SKM-1 (cell line): Measurements from ENCODE around the gene POLL.

ENCODE experiments used
- DNase-seq: peaks from one replicate; lab custom pipeline; 2025; ENCODE audit not compliant: unreplicated experiment; lab: John Stamatoyannopoulos, UW

The POLL gene

DNA sequence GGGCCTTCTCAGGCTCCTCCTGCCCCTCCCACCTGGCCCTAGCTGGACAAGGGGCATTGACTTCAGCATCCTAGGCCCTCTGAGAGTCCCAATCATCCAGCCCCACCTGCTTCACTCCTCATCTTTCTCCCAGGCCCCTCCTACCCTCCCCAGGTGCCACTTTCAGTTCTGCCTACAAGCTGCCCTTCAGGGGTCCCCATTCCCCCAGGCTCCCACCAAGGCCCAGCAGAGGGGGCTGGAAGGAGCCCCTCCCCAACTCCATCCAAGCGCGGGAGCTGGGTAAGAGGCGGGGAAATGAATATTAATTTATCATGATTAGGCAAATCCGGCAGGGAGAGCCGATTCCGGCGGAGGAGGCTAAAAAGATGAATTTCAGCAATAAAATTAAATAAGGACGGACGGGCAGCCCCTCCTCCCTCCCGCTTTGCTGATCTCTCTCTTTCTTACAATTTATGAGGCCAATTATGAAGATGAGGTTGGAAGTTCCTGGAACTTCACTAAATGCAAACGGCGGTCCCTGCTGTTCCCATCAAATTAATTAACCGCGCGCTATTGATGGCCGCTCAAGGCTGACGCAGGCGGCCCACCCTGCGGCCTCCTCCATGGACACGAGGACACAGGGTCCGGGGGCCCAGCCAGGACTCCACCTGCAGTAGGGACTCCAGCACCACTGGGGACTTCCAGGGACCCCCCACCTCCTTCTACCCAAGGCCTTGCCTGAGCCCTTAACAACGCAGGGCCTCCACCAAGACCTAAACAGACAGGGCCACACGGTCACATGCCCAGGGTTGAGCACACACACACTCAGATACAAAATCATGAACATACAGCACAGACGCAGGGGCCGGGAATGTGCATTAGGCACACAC lies 13.9 kb downstream of the POLL start:
- no peak for DNase-seq

DNA sequence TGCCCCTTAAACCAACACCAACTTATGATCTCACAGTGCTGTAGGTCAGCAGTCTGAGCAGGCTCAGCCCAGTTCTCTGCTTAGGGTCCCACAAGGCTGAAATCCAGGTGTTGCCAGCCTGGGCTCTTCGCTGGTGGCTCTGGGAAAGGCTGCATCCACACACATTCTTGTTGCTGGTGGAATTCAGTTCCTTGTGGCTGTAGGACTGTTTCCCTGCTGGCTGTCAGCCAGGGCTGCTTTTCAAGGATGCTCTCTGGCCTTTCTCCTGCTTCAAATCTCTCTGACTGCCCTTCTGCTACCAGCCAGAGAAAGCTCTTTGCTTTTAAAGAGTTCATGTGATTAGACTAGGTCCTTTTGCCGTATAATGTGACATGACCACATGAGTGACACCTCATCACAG lies 15.3 kb downstream of the POLL start:
- no peak for DNase-seq

- DNase-seq: no peak
Observed at GRCh38 chr10:101572126-101572525, 15.9 kb downstream of the POLL start.

- no peak for DNase-seq
Observed at GRCh38 chr10:101571271-101571925, 16.7 kb downstream of the POLL start.

- DNase-seq: peak; percentile 65
Observed at GRCh38 chr10:101570428-101571270, 17.4 kb downstream of the POLL start.

GRCh38 chr10:101569622-101570427 lies 18.2 kb downstream of the POLL start:
- peak; percentile 65 for DNase-seq

- DNase-seq: no peak
Observed at GRCh38 chr10:101569323-101569621, 18.8 kb downstream of the POLL start.

GRCh38 chr10:101568054-101568745 lies 19.9 kb downstream of the POLL start:
- DNase-seq: no peak

DNA sequence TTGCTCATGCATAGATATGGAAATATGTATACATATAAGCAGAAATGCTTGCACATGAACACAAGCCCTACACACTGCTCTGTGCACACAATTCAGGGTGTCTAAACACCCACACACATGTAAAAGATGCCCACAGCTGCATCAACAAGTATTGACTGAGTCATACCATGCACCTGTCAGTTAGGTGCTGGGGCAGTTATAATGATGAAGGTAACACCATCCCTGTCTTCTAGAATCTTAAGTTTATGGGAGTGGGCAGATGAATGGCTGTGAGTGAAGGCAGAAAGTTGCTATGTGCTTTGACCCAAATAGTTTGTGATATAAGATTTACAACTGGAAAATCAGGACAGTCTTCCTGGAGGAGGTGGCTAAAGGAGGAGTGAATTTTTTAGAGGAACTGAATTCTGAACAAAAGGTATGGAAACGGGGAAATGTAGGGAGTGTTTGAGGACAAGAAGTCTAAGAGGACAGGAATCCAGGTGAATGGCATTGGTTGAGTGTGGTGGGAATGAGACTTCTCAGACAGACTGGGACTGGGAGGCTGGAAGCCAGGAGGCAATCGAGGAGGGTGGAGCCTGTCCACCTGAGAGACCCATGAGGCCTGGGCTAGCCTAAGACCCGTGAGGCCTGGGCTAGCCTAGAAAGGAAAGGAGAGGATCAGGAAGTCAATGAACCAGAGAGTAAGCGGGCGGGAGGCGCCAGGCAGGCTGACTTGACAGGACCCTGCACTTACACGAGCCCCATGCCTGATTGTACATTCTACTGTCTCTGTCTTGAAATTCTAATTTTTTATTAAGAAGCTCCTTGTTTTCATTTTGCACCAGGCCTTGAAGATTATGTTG lies 20.7 kb downstream of the POLL start:
- DNase-seq: no peak

DNA sequence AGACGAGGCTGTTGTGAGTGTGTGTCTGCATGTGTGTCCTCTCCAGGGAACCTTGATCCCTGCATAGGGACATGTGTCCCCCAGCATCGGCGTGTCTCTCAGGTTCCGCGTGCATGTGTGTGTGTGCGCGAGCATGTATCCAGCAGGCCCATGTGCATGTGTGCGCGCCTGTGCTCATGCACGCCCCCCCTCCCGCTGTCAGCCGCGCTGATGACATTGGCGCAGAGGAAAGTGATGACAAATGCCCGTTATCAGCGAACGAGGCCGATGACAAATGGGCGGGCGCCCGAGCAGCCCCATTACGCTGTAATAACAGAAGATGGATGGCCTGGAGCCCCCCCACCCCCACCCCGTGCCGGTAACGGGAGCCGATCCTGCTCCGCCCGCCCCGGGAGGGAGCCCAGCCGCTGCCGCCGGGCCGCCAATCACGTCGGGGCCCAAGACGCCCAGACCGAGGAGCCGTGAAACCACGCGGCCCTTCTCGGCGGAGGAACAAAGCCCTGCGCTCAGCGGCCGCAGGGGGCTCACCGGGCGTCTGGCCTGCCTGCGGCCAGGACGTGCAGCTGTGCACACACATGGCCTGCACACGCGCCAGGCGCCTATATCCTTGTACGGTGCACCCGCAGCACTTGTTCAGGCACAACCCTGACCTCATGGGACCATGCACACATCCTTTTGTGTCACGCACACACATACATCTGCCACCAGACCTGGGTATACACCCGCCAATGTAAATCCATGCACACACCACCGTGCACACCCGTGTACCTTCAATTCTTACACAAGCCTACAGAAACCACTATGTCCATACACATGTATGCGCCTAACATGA lies 21.5 kb downstream of the POLL start:
- DNase-seq: no peak

DNA sequence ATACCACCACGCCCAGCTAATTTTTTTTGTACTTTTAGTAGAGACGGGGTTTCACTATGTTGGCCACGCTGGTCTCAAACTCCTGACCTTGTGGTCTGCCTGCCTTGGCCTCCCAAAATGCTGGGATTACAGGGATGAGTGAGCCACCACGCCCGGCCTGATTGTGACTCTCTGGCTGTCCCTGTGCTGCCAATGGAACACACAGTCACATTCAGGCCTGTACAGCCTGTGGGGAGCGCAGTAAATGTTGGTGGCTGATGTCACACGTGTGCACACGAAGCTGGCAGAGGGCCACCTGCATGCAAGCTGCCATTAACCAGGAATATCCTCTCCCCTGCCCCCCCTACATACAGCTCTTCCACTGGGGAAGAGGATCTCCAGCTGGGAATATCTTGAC lies 22.1 kb downstream of the POLL start:
- DNase-seq: no peak

GRCh38 chr10:101565370-101565900 lies 22.6 kb downstream of the POLL start:
- DNase-seq: no peak

- no peak for DNase-seq
Observed at GRCh38 chr10:101564490-101564991, 23.5 kb downstream of the POLL start.

DNA sequence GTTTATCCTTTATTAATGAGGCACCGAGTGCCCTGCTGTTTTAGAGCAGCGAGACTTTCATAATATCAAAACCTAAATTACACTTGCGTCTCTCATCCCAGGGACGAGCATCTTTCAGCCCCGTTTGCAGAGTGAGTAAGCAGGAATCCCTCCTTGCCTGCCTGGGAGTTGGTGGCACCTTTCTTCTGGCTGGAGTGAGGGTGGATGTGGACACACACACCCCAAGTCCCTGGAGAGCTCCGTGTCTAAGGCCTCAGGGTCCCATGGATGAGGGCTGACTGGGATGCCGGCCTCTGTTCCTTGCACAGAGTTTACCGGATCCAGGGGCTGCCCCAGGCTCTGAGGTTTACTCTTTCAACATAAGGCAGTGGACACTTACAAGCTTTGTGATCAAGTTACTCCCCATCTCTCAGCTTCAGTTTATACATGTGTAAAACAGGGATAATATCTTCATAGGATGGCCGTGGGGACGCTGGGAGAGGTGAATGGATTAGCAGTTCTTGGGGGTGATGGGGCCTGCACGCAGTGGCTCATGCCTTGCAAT lies 24.5 kb downstream of the POLL start:
- no peak for DNase-seq

DNA sequence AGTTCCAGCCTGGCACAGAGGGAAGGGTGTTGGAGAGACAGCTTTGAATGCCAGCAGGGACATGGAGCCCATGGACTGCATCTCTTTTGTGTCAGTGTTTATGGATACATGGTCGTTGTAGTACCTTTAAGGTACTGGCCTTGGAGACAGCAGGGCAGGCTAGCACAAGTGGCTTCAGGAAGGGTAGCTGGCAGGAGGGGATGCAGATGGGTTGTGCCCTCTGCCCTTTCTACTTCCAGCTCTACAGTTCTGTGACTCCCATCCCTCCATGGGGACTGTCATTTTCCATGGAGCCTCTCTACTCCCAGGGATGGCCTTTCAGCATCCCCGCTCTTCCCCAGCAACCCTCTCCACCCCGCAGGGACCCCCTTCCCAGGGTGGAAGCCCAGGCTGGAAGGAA lies 25.1 kb downstream of the POLL start:
- DNase-seq: no peak

DNA sequence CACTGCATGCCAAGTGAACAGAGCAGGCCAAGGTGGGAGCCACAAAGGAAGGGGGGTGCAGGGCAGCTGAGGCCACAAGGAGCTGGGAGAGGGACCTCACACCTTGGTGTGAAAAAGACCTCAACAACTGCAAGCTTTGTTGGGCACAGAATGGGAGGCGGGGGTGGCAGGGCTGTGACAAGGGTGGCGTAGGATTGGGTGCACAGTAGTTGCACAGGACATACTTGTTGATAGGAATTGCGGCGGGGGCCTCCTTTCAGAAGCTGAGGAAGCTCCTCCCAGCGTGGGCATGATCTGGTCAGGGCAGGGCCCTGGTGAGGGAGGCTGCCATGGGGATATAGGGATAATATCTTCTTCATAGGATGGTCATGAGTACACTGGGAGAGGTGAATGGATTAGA lies 25.8 kb downstream of the POLL start:
- DNase-seq: no peak

DNA sequence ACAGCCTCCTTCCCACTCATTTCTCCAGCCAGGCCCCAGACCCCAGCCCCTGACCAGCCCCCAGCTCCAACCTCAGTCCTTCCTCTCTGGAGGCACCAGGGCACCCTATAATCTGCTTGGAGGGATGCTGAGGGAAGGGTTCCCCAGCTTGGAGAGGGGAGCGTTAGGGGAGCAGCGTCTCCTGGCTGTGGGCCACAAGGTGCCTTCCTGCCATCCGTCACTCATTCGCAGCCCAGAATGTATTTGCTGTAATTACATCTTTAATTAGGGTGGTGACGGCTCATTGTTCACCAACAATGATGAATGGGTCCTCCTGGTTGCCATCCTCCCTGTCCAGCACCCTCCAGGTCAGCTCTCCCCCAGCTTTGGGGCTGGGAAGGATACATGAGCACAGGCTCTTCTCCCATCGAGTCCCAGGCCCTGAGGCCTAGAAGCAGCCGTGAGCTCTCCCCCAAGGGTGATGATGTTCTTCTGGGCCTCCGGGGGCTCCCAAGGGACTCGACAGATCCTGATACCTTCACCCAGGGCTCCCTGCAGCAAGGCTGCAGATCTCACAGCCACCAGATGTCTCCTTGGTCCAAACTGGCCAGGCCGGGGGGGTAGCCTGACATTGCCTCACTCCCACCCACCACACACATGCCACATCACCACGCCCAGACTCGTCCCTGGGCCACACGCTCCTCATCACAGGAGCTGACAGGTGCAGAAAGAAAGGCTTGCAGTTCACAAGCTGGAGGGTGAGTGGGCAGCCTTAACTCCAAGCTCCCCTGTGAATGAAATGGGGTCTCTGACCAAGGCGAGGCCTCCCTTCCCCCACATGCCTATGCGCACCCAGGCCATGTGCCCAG lies 26.8 kb downstream of the POLL start:
- DNase-seq: no peak
